Left hindlimb (tissue), 1 donor: ENCODE data around the gene RUFY1.

Experiments
- DNase-seq: peaks from one replicate; pipeline ENCODE4 v3.0.0-alpha.2; 2018

RUFY1 gene

DNA sequence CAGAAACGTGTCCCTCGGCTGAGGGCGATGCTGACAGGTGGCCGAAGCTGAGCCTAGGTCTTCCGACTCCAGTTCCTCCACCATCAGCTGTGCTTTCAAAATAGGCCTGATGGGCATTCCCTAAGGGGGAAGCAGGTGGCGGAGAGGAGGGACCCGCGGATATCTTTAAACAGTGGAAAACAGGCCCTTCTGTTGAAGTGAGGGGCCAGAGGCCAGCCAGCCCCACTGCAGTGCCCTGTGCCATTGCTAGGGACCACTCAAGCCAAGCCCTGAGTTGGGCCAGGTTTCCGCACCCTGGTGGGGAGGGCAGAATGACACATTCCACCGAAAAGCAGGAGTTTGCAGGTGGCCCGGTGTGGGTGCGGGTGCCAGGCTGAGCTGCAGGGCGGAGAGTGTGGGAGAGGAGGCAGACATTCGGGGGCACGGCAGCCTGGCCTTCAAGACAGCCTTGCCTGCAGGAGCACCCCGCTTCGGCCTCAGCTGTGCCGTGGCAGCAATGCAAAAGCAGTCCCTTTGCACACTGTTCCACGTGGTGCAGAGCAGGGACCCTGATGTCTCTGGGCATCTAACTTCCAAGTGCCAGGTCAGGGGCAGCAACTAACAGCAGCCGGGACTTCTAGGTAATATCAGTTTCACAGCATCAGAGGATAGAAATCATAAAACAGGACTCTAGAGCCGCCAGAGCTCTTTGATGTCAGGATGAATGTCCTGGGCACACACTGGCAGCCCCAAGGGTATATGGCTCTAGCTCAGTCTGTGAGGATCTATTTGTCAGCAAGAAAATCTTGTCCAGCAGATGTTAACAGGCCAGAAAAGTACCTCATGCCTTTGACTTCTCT, 55.9 kb downstream of the RUFY1 start:
- no peak for DNase-seq

DNA sequence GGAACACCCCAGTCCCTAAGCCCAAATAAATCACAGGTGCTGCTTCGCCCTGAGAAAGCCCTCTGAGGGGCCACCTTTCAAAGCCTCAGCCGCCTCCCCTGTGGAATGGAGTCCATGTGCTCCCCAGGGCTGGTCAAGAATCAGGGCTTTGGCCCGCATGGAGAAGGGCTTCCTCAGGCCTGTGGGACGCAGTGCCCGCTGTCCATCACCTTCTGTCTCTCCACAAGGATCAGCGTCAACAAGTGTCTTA, 56.5 kb downstream of the RUFY1 start:
- DNase-seq, result no peak

DNA sequence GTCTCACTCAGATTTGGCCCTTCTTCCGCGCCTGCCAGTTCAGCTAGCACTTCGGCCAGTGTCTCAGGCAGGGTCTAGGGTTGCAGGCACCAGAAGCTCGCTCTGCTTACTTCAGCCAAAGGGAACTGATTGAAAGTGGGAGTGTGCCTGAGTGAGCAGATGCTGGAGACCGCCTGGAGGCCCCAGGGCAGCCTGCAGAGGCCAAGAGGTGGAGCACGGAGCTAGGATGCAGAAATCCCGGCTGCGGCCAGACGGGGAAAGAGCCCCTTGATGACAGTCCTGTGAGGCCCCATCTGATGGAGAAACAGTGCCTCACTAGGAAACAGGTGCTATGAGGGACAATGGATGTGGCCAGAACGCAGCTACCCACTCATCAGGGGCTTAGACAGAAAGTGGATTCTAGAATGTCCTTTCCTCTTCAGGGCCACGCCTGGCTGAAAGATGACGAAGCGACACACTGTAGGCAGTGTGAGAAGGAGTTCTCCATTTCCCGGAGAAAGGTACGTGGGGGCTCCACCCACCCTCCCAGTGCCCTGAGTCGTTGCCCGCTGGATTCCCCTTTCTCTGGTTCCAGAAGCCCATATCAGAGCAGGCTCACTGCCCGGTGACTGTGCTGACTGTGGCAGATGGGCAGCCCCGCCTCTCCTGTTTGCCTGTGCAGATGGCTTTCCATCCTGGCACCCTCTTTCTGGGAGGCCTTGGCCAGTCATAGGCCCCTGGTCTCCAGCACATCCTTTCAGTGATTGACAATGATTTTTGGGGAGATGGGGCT, 57.0 kb downstream of the RUFY1 start:
- DNase-seq, result no peak

GRCh38 chr5:179608131-179608581, 57.8 kb downstream of the RUFY1 start:
- DNase-seq, result no peak

DNA sequence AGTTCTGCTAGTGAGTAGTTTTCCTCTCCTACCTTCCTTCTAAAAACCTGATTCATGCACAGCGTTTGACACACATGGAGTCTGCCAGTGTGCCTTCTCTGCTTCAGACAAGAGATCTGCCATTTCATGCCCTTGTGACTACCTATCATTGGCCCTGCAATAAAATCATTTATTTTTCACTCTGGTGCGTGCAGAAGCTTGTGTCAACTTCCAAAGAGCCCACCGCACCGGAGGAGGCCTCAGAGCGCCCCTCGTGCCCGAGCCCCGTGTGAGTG, 59.4 kb downstream of the RUFY1 start:
- DNase-seq, result no peak

- DNase-seq, result no peak
Measured at GRCh38 chr5:179610109-179610902, 60.0 kb downstream of the RUFY1 start.

- DNase-seq, result no peak
Measured at GRCh38 chr5:179610903-179611265, 60.5 kb downstream of the RUFY1 start.

GRCh38 chr5:179612577-179613459, 62.5 kb downstream of the RUFY1 start:
- DNase-seq, result no peak

- DNase-seq, result no peak
Measured at GRCh38 chr5:179613460-179614071, 63.2 kb downstream of the RUFY1 start.

DNA sequence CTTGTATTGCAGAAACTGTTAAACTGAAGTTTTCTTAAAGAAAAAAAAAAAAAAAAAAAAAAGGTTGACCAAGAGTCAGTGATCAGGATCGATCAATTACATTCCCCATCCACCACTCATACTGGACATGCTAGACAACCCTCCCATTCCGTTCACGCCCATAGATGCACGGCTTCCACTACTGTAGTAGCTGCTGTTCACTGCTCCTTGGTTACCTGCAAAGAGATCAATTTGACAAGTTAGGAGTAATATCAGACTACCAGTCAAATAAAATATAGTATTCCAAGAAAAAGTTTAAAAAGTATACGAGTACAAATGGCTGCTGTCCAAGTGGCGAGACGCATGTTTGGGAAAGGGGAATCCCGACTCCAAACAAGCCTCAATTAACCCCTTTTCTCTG, 64.4 kb downstream of the RUFY1 start:
- no peak for DNase-seq

DNA sequence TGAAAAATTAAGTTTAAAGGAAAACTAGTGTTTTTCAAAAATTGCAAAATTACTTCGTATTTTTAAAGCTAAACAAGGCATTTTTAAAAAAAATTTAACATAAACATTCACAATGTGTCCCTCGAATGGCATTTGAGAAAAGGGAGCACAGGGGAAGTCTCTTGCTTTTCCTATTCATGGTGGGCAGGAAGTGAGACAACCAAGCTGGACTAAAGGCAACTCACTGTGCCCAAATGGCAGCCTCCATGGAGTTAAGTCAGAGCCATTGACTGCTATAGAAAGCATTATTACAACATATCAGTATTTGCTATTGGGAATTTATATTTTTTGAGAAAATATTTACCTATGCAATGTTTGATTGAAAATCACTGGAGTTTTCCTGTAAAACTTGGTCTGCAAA, 64.8 kb downstream of the RUFY1 start:
- DNase-seq, result no peak

DNA sequence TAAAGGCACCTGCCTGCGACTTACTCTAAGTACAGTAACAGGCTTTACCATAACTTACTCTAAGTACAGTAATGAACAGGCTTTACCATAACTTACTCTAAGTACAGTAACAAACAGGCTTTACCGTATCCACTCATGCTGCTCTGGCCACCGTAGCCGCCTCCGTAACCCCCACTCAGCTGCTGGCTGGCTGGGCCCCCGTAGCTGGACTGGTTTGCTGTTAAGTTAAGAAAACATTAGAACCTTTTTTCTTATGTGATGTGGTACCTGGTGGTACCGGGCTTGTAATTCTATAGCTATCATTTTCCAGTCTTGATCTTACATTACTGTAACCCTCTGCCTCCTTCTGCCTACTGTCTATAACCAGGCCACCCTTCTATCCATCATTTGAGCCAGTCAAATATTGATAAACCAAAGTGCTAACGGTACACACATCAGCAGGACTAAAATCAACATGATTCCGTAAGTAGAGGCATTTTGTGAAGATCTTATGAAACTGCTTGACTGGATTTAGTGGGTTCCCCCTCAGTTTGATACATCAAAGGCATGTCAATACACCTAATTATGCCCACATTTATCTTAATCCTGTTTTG, 65.7 kb downstream of the RUFY1 start:
- no peak for DNase-seq

GRCh38 chr5:179617930-179618329, 67.6 kb downstream of the RUFY1 start:
- DNase-seq, result no peak

DNA sequence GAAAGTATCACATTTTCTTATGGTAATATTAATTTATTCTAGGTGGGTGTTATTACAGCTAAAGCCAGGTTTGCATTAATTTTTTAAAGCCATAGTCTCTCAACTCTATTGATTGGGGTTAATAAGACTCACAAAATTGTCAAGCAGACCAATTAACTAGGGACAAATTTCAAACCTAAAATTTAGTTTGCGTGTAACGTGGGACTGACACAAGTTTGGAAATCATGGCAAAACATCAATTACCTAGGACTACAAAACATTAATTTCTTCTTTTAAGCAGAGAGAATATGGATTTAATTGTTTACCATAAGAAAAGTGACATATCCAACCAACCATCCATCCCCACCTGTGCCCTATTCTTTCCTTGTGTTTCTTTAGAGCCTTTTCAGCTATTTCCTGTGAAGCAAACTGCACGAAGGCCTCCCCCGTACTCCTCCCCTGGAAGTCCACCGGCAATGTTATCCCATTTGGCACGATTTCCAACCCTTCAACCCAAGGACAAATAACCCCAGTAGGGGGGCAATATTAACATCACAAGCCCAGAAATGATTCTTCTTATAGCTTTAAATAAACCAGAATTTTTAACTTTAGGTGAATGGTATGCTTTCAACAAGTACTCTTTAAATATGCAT, 68.7 kb downstream of the RUFY1 start:
- DNase-seq, result no peak

GRCh38 chr5:179619776-179620175, 69.4 kb downstream of the RUFY1 start:
- no peak for DNase-seq

DNA sequence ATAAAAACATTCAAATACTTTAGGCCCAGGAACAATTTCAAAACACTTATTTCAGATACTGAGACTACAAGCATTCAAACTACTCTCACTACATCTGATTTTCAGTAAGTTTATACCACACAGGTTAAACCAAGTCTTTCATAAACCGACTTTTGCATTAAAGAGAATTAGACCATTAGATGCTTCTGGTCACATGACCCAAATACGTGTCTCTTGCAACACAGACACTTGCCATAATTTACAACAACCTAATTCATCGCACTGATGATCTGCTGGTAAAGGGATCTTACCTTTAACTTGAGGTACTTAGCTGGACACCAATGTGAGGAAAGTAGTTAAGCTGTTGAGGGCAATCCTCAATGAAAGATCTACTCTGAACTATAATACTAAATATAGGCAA, 69.9 kb downstream of the RUFY1 start:
- no peak for DNase-seq

DNA sequence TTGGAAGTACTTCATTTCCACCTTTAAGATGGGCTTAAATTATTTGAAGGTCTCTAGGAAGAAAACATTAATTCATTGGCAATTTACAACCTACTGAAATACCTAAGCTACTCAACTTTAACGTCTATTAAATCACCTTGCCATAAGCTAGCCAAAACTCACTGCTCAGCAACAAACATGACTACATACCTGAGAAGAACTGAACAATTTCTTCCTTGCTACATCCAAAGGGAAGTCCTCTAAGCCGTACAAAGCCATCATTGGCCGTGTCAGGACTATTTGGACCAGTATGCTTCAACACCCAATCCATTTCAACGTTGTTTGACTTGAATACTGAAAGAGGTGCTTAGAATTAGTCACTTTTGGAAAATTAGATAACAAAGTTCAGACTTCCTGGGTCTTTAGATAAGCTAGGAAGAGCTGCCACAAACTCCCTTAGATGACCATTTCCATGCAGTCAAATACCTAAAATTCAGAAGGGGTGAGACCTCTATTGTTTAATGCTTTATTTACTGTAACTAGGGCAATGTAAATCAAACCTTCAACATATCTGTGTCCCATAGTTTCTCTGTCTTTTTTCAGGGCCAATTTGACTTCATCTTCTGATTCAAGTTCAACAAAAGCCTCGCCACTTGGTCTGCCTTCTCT, 70.5 kb downstream of the RUFY1 start:
- DNase-seq, result no peak

GRCh38 chr5:179621551-179622214, 71.3 kb downstream of the RUFY1 start:
- DNase-seq, result no peak

GRCh38 chr5:179623003-179623905, 72.9 kb downstream of the RUFY1 start, which contains the start of gene HNRNPH1:
Gene HNRNPH1, minus strand, starts transcription at chr5:179623671. Its CDS starts 538 bp downstream, at chr5:179623133.
- peak; percentile 99 for DNase-seq
